Lower leg skin (tissue), 3 donors: ENCODE results near the gene OR13D1.

Experiments used
- CTCF ChIP-seq, 3 donors: fragments of 450-650 bp; IDR thresholded peaks; one replicate each; pipeline ENCODE4 v1.5.1; 2016; ENCODE audit warnings: antibody characterized with exemption in 3 of 3, mild to moderate bottlenecking in 3 of 3, moderate library complexity in 2 of 3
- POLR2A ChIP-seq, 2 donors: fragments of 450-650 bp; IDR thresholded peaks; one replicate each; pipeline ENCODE4 v1.6.1; 2016 to 2017; ENCODE audit warnings: antibody characterized with exemption in 2 of 2, mild to moderate bottlenecking in 1 of 2, moderate library complexity in 1 of 2

GRCh38 chr9:104694218-104694617, at the start of gene OR13D1:
- no peak for TF ChIP-seq CTCF (IDR thresholded peaks at IDR 0.05)
- no peak for TF ChIP-seq POLR2A (IDR thresholded peaks at IDR 0.05)
